Spleen (tissue), 7 donors: Measurements from ENCODE around the gene TRERF1.
"Not testable (repeated sequence)": the region's sequence is repeated elsewhere in the genome, so short reads cannot be mapped to it uniquely, and the experiment has no call there.

ENCODE experiments used
- POLR2A ChIP-seq, 3 donors: fragments of 450-650 bp; IDR thresholded peaks; one replicate each; pipeline ENCODE4 v1.5.1; 2017; ENCODE audit warnings: antibody characterized with exemption in 3 of 3, mild to moderate bottlenecking in 1 of 3
- POLR2AphosphoS5 ChIP-seq, 3 donors: sonication (generic); formaldehyde crosslinking; IDR thresholded peaks; one replicate each; pipeline ENCODE4 v1.5.1; 2017; ENCODE audit warnings: antibody characterized with exemption in 3 of 3
- TF ChIP-seq, protein P1 (sequence below), 11 experiments: fragments of 200-600 bp in 7 of 11; fragments of 450-650 bp in 4 of 11; sonication (generic) in 4 of 11; IDR thresholded peaks in 8 of 11; conservative IDR thresholded peaks in 3 of 11; 1 replicate in 7 of 11; 2 replicates in 4 of 11; pipeline versions ENCODE4 v1.4.0 to v1.8.0; 2016 to 2021; ENCODE audit warnings: antibody characterized with exemption in 11 of 11, inconsistent platforms in 4 of 11, mild to moderate bottlenecking in 1 of 11
- donor health status: DM: no; HTN: no; CAD: no; lungs with moderate emphysema.
- donor health status: DM: no; HTN: no; CAD: no.
- donor health status: DM: no; HTN: no; CAD: no.

DNA sequence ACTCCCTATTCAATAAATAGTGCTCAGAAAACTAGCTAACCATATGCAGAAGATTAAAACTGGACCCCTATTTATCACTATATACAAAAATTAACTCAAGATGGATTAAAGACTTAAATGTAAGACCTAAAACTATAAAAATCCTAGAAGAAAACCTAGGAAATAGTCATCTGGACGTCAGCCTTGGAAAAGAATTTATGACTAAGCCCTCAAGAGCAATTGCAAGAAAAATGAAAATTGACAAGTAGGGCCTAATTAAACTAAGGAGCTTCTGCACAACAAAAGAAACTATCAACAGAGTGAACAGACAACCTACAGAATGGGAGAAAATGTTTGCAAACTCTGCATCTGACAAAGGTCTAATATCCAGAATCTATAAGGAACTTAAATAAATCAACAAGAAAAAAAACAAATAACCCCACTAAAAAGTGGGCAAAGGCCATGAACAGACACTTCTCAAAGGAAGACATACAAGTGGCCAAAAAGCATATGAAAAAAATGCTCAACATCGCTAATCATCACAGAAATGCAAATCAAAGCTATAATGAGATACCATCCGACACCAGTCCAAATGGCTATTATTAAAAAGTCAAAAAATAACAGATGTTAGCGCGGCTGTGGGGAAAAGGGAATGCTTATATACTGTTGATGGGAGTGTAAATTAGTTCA lies 126.9 kb downstream of the TRERF1 start:
- not testable (repeated sequence) for TF ChIP-seq POLR2AphosphoS5, POLR2A (IDR thresholded peaks at IDR 0.05)
- TF ChIP-seq, protein P1, sequence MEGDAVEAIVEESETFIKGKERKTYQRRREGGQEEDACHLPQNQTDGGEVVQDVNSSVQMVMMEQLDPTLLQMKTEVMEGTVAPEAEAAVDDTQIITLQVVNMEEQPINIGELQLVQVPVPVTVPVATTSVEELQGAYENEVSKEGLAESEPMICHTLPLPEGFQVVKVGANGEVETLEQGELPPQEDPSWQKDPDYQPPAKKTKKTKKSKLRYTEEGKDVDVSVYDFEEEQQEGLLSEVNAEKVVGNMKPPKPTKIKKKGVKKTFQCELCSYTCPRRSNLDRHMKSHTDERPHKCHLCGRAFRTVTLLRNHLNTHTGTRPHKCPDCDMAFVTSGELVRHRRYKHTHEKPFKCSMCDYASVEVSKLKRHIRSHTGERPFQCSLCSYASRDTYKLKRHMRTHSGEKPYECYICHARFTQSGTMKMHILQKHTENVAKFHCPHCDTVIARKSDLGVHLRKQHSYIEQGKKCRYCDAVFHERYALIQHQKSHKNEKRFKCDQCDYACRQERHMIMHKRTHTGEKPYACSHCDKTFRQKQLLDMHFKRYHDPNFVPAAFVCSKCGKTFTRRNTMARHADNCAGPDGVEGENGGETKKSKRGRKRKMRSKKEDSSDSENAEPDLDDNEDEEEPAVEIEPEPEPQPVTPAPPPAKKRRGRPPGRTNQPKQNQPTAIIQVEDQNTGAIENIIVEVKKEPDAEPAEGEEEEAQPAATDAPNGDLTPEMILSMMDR (IDR thresholded peaks at IDR 0.05 in 8 of 11, conservative IDR thresholded peaks at IDR 0.05 in 3 of 11): not testable (repeated sequence)
